Heart left ventricle (tissue), 13 donors: ENCODE measurements around the gene DHX40.

Experiments used
- POLR2A ChIP-seq, 2 donors: fragments of 450-650 bp; IDR thresholded peaks; one replicate each; pipeline ENCODE4 v1.6.1; 2017; ENCODE audit warnings: antibody characterized with exemption in 2 of 2, mild to moderate bottlenecking in 2 of 2, moderate library complexity in 2 of 2
- TF ChIP-seq, protein P1 (sequence below), 12 donors: fragments of 200-600 bp; sonication (generic) in 4 of 12; IDR thresholded peaks; one replicate each; pipeline versions ENCODE4 v1.5.0 to v1.8.0; 2018 to 2022; ENCODE audit warnings: antibody characterized with exemption in 12 of 12, mild to moderate bottlenecking in 5 of 12
- donor health status: ischemic (EF 13 %, LVEDD 7.1; RV severe dilation, severe dysfunction).
- donor health status: DM: no; HTN: yes; CAD: no.
- donor health status: DM: no; HTN: no; CAD: no.
- donor health status: ischemic (EF 25% LVEDD 6.9; RV normal size, moderate dysfunction).
- donor health status: ischemic (EF 25% LVEDD 5.7; RV mildly dilated, moderate dysfunction).
- donor health status: ischemic (EF 35%, LVEDD 5.7; RV mildly dilated, moderate dysfunction).
- donor health status: nonischemic (EF 11% LVEDD 7.7; RV severe dilation, severe dysfunction).
- donor health status: DM: yes; HTN: yes; CAD: no.
- donor health status: PGD.
- donor health status: ischemic (EF 29% LVEDD 5.4; RV normal size, mild dysfunction).
- donor health status: nonischemic (EF 23%, LVEDD 6.1; RV moderate dilation, normal function).

DNA sequence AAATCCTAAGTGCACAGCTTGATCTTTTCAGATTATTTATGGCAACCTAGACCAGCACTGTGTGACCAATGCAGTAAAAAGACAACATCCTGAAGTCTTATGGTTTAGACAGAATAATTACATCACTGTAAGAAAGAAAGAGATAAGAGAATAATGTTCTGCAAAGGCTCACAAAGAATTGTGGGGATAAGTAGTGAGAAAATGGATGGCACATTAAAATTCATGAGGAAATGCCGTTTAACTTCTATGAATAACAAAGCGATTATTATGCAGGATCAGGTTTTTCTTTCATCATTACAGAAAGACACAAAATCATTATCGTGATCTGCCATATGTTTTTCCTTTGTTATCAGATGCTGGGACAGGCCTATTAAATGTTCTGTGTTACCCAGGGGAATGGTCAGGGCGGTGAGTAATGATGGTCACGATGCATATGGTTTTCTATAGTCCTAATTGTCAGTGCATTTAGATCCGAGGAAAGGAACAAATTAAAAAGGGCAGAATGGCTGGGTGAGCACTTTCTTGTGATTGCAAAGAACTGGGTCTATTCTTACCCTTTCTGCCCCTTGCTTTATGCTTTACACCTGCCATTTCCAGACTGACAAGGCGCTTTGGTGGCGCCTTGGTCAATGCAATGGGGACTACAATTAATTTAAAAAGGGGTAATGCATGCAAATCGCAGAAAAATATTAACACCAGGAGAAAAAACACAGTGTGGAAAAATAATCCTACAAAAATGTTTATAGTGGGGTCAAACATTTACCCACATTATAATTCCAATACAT, 18.1 kb upstream of the DHX40 start:
- TF ChIP-seq, protein P1, sequence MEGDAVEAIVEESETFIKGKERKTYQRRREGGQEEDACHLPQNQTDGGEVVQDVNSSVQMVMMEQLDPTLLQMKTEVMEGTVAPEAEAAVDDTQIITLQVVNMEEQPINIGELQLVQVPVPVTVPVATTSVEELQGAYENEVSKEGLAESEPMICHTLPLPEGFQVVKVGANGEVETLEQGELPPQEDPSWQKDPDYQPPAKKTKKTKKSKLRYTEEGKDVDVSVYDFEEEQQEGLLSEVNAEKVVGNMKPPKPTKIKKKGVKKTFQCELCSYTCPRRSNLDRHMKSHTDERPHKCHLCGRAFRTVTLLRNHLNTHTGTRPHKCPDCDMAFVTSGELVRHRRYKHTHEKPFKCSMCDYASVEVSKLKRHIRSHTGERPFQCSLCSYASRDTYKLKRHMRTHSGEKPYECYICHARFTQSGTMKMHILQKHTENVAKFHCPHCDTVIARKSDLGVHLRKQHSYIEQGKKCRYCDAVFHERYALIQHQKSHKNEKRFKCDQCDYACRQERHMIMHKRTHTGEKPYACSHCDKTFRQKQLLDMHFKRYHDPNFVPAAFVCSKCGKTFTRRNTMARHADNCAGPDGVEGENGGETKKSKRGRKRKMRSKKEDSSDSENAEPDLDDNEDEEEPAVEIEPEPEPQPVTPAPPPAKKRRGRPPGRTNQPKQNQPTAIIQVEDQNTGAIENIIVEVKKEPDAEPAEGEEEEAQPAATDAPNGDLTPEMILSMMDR (IDR thresholded peaks at IDR 0.05), result no peak
- no peak for TF ChIP-seq POLR2A (IDR thresholded peaks at IDR 0.05)
